LNCaP clone FGC (cell line): Measurements from ENCODE around the gene WHRN.

ENCODE experiments used
- DNase-seq: peaks from one replicate; pipeline ENCODE4 v3.0.0-alpha.2; 2011; ENCODE audit warnings: low read depth
- H3K4me3 ChIP-seq: 2 replicates; pipeline ENCODE4 v1.5.1; 2011; ENCODE audit warnings: mild to moderate bottlenecking, low read depth, low read length, control low read depth
- TF ChIP-seq, protein P1 (sequence below): IDR thresholded peaks from 2 replicates; pipeline ENCODE4 v1.5.1; 2012; ENCODE audit warnings: mild to moderate bottlenecking; ENCODE audit not compliant: control insufficient read depth, insufficient read depth; ENCODE audit errors: extremely low read depth

Gene WHRN

DNA sequence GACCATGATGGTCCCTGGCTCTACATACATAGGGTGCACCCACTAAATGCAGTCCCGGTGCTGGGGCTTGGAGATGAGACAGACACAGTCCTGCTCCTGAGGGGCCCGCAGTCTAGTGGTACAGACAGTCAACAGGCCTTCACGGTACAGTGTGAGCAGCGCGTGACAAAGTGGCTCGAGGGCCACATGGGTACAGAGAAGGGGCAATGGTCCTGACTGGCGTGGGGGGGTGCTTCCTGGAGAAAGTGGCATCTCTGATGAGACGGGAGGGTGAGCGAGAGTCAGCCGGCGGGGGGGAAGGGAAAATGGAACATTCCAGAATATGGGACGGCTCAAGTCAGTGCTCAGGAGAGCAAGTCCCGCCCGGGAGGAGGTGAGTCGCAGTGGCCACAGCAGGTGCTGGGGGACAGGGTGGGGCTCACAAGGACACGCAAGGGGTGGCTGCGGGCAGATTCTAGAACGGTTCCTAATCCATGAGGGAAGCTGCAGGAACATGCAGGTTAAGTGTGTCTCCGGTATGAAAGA, 38.0 kb downstream of the WHRN start:
- no peak for DNase-seq
- H3K4me3 ChIP-seq: no peak overlapping the region
- TF ChIP-seq, protein P1, sequence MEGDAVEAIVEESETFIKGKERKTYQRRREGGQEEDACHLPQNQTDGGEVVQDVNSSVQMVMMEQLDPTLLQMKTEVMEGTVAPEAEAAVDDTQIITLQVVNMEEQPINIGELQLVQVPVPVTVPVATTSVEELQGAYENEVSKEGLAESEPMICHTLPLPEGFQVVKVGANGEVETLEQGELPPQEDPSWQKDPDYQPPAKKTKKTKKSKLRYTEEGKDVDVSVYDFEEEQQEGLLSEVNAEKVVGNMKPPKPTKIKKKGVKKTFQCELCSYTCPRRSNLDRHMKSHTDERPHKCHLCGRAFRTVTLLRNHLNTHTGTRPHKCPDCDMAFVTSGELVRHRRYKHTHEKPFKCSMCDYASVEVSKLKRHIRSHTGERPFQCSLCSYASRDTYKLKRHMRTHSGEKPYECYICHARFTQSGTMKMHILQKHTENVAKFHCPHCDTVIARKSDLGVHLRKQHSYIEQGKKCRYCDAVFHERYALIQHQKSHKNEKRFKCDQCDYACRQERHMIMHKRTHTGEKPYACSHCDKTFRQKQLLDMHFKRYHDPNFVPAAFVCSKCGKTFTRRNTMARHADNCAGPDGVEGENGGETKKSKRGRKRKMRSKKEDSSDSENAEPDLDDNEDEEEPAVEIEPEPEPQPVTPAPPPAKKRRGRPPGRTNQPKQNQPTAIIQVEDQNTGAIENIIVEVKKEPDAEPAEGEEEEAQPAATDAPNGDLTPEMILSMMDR: no peak

DNA sequence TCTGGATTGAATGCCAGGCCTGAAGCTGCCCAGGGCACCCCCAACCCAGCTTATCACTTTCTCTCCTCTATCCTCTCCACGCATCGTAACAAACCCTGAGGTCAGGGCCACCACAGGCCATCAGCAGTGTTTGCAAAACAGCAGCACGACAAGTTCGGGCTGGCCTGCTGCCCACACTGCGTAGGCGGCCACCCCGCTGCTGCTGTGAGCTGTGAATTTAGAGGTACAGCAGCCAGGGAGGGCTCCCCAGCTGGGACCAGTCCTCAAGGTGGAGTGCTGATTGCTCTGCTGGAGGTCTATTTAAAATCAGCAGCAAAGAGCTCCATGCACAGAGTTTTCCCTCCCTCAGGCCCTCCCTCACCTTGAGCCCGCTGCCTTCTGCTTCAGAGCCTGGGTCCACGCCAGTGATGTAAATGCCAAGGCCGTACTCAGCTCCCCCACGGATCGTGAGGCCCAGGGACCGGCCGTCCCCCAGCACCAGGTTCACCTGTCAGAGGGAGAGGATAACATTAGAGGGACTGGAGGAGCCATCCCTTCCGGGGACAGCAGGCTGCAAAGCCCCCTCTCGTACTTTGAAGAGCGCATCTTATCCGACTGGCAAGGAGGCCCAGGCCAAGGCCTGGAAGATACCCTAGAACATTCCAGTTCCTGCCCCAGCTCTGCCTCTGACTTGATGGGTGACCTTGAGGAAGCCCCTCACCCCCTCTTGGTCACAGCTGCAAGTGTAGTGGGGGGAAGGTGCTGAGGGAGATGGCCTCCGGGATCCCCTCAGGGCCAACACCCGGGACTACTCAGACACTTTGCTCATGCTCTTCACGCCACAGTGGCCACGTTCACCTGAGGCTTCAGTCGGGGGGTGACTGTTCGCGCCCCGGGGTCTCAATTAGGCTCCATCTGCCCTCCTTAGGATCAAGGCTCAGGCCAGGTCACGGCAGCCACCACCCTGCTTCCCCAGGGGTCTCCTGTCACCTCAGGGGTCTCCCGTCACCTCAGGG, 39.1 kb downstream of the WHRN start:
- TF ChIP-seq, protein P1: no peak
- no peak overlapping the region for H3K4me3 ChIP-seq
- DNase-seq: no peak

- DNase-seq: no peak
- TF ChIP-seq, protein P1: no peak
- no peak overlapping the region for H3K4me3 ChIP-seq
Measured at GRCh38 chr9:114465417-114465816, 39.9 kb downstream of the WHRN start.

- no peak for DNase-seq
- TF ChIP-seq, protein P1: no peak
Measured at GRCh38 chr9:114464281-114465051, 40.8 kb downstream of the WHRN start.

DNA sequence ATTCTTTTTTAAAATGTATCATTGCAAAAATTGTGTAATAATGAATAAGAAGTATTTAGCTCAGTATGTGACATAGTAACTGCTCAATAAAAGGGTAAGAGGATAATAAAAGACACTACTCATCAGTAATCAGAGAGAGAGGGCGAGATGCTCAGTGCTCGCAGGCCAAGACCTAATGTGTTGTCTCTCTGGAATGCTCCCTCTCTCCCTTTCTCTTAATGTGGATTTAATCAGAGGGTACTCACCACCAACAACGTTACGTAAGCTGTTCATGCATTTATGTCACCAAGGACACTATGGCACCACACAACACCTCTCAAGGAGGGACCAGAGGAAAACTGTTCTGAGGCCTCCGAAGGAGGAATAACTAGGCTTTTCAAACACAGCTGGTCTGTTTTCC, 42.5 kb downstream of the WHRN start:
- TF ChIP-seq, protein P1: no peak
- no peak for DNase-seq
- H3K4me3 ChIP-seq: no peak overlapping the region

More at GRCh38 chr9:114464281-114465051, 40.8 kb downstream of the WHRN start:
- no peak overlapping the region for H3K4me3 ChIP-seq

DNA sequence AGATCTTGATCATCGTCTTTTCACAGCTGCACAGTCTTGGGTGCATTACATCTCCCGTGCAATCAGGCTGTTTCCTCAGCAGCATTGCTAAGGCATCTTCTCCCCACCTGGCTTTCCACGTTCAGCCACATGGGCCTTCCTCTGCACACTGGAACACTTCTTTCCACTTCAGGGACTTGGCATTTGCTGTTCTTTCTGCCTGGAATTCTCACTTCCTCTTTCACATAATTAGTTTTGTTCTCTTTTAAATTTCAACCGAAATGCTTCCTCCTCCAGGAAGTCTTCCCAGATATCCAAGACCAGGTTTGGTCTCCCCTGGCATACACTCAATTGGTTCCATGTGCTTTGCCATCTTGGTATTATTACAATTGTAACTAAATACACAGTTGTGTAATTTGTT, 43.8 kb downstream of the WHRN start:
- H3K4me3 ChIP-seq: no peak overlapping the region
- no peak for DNase-seq
- TF ChIP-seq, protein P1: no peak
